ENCODE measurements around the gene CNTN2.

CNTN2 gene, protein sequence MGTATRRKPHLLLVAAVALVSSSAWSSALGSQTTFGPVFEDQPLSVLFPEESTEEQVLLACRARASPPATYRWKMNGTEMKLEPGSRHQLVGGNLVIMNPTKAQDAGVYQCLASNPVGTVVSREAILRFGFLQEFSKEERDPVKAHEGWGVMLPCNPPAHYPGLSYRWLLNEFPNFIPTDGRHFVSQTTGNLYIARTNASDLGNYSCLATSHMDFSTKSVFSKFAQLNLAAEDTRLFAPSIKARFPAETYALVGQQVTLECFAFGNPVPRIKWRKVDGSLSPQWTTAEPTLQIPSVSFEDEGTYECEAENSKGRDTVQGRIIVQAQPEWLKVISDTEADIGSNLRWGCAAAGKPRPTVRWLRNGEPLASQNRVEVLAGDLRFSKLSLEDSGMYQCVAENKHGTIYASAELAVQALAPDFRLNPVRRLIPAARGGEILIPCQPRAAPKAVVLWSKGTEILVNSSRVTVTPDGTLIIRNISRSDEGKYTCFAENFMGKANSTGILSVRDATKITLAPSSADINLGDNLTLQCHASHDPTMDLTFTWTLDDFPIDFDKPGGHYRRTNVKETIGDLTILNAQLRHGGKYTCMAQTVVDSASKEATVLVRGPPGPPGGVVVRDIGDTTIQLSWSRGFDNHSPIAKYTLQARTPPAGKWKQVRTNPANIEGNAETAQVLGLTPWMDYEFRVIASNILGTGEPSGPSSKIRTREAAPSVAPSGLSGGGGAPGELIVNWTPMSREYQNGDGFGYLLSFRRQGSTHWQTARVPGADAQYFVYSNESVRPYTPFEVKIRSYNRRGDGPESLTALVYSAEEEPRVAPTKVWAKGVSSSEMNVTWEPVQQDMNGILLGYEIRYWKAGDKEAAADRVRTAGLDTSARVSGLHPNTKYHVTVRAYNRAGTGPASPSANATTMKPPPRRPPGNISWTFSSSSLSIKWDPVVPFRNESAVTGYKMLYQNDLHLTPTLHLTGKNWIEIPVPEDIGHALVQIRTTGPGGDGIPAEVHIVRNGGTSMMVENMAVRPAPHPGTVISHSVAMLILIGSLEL

DNA sequence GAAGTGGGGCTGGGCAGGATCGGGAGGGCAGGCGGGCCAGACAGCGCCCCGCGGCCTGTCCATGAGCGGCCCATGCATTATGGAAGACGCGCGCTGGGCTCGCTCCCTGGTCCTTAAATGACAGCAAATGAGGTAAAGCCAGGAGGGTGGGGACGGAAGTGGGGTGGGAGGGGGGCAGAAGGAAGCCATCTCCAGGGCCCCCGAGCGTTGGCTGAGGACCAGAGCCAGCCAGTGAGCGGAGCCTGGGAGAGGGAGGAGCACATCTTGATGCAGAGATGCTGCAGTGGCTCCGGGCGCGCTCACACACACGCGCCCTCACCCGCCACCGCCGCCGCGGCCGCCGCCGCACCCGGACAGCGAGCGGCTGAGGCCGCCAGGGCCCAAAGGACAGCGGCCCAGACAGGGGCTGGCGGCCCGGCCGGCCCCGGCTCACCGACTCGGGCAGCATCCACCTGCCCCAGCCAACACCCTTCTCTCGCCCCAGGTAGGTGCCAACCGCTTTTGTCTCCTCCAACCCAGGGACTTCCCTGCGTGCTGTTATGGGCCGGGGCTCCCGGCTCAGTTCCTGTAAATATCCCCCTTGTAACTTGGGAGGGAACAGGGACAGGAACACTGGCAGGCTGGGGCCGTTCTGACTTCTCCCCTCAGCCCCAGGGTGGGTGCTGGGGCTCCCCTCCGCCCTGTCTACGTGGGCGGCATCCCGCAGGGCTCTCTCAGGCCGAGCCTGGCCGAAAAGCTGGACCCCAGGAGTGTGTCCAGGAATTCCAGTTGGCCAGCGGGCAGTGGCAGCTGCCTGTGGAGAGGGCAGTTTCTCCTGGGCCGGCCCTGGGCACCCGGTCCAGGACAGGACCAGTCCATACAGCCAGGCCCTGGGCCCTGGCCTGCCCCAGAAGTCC, at the start of gene CNTN2:
CNTN2 (plus strand) TSS at position 302 of the 896 bp plus-strand sequence. CDS start 9,974 bp downstream, outside the sequence.
- no peak for DNase-seq (ENCODE audit: low spot score)

DNA sequence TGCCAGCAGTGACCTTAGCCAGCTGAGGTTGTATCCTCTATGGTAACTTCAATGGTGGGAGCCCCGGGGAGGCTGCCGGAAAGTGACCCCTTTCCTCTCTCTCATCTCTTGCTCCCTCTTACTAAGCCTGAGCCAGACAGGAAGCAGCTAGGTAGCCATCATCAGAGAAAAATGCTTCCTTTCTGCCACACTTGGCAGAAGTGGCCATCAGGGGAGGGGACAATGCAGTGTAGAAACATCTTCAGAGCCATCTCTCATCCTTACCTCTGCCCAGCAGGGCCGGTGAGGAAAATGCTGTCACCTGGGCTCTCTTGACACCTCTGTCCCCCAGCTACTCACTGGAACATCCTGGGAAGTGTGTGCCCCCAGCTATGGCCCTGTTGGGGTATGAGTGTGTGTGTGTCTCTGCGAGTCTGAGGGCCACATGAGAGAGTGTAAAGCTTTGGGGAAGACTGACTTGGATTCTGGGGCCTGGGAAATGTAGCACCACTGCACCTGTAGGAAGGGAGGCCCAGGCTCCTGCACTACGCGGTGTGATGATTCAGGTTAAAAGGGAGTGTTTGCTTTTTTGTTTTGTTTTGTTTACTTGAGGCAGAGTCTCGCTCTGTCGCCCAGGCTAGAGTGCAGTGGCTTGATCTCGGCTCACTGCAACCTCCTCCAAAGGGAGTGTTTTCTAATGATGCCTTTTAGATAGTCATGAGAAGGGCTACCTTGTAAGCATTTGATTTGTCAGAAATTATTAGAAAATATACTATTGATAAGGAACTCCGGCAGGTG, 48.7 kb upstream of the CNTN2 start:
- DNase-seq (ENCODE audit: low spot score), result no peak

DNA sequence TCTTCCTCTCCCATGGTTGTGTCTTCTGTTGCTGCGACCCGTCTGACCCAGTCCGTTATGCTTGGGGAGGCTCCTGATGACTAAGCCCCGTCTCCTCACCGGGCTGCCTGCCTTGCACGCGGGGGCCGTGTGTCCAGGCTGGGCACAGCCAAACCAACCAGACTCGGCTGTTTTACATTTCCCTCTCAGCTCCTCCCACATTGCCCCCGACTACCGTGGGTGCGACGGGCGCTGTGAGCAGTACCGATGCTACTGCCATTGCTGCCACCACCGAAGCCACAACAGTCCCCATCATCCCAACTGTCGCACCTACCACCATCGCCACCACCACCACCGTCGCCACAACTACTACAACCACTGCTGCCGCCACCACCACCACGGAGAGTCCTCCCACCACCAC, 46.0 kb upstream of the CNTN2 start:
- no peak for DNase-seq (ENCODE audit: low spot score)

DNA sequence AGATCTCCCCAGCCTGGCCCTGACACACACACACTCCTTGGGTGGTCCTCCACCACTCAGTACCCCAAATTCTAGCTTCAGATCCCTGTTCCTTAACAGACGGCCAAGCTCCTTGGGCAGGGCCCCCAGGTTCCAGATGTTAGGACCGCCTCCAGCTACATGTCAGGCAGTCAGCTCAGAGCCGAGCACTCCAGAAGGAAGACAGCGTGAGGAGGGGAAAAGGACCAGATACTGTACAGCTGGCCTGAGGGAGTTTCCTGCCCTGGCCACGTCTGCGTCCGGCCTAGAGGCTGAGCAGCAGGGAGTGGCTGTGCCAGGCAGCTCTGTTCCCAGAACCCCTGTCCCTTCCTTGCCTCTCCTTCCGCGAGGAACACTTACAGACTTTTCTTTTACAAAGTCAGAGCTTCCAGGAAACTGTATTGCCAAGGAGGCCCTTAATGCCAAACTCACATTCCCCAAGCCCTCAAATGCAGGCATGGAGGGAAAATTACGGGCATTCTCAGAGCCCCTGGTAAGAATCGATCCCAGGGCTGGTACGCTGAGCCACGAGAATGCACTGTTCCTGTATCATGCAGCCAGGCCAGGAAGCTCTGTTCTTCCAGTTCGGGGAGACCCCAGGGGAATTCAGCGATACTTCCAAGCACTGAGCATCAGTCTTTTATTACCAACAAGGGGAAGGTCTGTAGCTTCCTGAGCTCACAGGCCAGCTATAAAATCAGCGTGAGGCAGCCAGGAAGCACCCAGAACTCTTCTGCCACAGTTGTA, 45.2 kb upstream of the CNTN2 start:
- no peak for DNase-seq (ENCODE audit: low spot score)

DNA sequence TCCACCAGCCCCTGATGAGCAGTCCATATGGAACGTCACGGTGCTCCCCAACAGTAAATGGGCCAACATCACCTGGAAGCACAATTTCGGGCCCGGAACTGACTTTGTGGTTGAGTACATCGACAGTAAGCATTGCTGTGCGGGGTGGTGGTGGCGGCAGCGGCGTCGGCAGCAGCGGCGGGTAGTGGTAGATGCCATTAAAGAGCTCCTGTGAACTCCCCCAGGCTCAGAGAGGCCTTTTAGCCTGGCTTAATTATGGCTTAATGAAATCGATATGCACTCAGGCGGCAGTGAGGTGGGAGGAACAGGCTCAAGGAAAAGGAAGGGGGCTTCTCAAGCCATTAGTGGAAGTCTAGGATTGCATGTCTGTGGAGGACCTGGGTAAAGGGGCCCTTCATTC, 41.9 kb upstream of the CNTN2 start:
- DNase-seq (ENCODE audit: low spot score), result no peak

DNA sequence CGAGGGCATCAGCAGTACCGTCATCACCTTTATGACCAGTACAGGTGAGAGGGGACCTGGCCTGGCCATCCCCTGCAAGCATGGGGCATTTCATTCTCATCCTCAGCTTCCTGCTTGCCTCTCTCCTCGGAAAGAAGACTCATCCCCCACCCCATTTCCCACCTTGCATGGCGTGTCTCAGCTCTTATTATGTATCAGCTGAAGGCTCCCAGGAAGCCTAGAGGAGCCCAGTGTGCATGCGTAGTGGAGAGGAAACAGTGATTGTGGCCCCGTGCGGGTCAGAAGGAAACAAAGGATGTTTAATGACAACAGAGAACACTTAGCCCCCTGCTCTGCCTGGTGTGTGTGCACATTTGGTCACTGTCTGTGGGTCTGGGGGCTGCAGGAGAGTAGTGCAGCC, 40.3 kb upstream of the CNTN2 start:
- no peak for DNase-seq (ENCODE audit: low spot score)

DNA sequence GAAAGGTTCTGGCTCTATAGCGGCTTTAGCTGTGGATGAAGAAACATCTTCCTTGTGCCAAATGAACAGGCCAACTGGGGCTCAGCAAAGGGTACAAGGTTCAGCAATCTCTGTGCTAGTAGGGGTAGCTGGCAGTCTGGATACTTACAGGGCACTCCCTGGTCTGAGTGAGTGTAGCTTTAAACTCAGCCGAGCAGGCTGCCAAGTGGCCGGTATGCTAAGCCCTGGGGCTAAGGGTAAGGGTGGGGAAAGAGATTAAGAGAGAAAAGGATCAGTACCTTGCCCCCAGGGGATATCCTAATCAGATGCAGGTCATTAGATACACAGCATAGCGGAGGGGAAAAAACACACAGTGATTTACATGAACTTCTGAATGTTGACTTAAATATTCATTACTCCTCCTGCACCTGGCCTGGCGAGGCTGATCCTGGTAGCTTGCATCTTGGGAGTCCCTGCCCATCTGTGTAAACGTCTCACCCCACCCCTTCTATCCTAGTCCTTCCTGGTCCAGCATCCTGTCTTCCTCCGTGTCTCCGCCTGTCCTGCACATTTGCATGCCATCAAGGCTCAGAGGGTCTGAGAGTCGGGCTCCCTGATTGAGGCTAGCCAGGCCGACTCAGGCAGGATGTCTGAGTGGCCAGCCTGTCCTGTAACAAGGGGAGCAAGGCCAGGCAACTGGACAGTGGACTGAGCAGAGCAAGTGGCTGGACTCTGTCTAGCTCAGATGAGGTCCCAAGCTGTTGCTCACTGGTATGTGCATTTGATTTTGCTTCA, 39.5 kb upstream of the CNTN2 start:
- DNase-seq (ENCODE audit: low spot score), result peak; percentile 87

DNA sequence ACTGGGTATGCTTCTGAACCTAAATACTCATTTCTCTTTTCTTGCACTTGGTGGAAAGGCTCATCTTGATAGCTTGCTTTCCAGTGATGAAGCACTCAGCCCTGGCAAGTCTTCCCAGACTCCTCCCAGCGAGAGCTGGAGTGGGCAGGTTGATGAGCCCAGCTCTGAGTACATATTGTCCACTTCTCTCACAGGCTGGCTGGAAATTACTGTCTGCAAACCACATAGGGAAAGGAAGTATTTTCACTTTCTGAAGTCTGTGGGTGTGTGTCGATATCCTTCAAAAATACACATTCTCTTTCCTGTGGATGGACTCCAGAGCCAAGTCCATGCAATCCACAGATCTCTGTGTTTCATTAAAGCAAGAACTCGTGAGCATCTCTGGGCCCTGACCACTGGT, 38.7 kb upstream of the CNTN2 start:
- DNase-seq (ENCODE audit: low spot score), result no peak

DNA sequence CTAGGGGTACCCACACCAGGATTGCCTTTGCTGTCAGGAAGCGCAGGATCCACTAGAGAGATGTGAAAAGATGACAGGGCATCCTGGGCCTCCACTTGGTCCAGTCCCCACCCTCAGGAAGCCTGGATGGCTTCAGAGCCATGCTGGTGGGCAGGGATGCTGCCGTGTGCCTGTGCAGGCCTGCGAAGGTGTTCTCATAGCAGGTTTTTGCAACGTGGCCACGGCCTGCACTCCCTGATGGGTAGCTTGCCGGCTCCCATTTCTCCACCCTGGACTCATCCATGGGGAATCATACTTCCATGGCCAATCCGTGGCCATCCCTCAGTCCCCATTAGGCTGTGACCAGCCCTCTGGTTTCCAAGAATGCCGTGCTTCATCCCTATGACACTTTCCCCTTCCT, 34.1 kb upstream of the CNTN2 start:
- no peak for DNase-seq (ENCODE audit: low spot score)

DNA sequence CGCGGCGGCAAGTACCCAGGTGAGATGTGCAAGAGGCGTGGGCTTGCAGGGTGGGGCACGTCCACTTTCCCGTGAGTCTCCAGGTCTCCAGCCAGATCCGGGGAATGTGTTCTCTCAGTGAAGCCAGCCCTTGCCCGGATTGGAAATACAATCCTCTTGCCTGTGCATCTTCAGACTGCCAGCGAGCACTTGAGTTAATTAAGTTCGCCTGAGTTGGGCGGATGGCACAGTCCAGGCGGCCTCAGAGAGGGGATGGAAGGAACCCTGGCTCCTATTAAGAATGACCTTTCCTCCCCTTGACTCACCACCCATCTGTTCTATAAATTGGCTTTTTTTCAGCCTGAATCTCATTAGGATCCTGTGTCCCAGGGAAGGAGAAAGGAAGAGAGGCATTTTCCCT, 33.3 kb upstream of the CNTN2 start:
- DNase-seq (ENCODE audit: low spot score), result no peak

DNA sequence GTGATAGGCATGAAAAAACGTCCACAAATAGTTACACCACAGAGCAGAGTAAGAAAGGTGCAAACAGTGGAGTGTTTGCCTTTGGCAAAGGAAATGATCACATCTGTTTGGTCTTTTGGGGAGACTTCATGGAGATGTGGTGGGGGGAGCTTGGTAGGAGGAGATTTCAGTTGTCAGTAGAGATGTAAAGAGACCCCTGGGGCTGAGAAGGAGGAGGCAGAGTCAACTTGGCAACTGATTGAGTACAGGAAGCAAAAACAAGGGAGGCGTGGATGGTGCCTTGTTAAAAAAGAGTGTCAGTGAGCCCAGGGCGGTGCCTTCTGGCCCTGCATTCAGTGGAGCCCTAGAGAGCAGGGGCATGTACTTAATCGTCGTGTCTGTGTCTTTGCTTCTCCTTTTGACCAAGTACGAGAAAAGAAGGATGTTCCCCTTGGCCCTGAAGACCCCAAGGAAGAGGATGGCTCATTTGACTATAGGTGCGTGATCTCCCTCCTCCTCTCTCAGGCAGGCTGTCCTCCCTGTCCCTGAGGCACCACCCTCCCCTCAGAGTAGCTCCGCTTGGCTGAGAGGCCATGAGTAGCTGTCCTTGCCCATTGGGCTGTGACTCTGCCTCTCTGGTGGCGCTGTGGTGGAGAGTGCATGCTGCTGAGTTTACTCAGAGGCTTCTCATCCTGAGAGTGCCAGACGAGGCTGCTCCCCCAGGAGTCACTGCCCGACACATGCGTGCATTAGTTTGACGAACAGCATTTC, 30.4 kb upstream of the CNTN2 start:
- DNase-seq (ENCODE audit: low spot score), result no peak

DNA sequence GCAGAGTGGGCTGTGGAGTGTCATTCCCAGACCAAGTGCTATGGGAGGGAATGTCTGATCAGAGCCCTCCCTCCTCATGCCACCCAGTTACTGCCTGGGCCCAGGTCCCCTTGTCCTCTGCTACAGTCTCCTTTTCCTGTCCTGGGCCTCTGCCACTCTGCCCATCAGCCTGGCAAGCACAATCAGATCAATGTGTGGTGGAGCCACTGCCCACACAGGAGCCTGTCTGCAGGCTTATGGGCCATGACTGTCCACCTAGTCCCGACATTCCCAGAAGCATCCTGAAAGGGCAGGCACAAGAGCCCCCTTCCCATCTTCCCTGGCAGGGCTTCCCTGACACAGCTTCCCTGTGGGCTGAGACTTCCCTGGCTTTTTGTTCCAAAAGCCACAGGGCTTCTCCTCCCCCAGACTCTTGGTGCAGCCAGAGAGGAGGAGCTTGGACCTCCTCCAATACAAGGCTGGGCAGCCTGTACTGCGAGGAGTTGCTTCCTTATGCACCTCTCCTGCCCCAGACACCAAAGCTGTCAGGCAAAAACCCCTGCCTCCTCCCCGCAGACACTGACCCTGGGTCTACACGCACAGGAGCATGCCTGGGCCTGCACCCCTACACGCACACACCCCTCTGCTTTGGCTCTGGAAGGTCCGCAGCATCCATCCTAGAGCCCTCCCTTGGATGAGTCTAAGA, 29.2 kb upstream of the CNTN2 start:
- peak; percentile 74 for DNase-seq (ENCODE audit: low spot score)

DNA sequence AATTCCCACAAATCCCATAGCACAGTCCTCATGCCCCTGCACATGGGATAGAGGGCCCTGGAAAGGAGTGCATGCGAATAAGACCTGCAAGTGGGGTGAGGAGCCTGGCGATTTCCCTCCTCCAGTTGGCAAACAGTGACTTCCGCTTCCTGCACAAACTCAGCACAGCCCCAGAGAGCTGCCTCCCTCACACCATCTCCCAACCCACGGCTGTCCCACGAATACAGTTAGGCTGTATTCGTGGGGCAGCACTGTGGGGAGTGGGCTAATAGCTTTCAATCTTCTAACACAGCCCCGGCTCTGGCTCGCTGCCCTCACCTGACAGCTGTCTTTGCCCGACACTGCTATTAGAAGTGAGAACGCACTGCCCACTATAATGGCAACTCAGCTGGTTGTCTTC, 28.2 kb upstream of the CNTN2 start:
- no peak for DNase-seq (ENCODE audit: low spot score)

DNA sequence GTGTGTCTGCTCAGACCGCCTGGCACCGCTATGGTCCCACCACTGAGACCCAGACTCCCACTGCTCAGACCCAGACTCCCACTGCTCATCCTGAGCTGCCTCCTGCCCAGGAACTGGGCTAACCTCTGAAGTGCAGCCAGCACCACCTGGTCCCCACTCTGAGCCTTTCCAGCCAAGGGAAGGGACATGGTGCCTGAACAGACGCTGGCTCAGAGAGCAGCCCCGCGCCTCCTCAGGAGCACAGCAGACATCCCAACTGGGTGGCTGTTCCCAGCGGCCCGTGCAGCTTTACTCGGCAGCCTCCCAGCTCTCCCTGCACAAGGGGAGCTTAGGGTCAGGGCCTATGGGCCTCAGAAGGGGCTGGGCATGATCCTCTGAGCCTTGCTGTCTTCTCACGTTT, 27.8 kb upstream of the CNTN2 start:
- no peak for DNase-seq (ENCODE audit: low spot score)

DNA sequence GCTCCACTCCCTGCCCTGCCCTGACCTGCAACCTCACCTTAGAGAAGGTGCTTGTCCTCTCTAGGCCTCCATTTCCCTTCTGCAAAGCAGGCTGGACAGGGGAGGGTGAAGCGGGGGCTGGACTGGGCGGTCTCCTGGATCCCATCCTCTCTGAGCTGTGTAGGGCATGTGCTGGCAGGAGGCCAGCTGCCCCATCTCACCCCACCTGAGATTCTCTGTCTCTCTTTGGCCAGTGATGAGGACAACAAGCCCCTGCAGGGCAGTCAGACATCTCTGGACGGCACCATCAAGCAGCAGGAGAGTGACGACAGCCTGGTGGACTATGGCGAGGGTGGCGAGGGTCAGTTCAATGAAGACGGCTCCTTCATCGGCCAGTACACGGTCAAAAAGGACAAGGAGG, 26.9 kb upstream of the CNTN2 start:
- no peak for DNase-seq (ENCODE audit: low spot score)

DNA sequence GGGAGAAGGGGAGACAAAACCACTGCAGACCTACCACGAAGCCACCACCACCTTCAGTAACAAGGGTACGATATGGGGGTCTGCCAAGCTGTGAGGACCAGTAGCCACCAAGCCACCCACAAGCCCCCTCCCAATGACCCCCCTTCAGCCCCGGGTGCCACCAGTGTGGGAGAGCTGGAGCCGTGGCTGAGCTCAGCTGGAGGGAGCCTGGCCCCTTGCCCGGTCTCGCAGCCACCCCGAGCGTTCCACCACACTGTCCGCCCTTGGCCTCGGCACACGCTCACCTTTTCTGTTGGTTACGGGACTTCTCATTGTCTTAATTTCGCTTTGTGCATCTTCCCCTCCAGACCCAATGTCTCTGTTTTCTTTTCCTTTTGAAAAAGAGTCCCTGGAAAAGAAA, 26.4 kb upstream of the CNTN2 start:
- DNase-seq (ENCODE audit: low spot score), result no peak

DNA sequence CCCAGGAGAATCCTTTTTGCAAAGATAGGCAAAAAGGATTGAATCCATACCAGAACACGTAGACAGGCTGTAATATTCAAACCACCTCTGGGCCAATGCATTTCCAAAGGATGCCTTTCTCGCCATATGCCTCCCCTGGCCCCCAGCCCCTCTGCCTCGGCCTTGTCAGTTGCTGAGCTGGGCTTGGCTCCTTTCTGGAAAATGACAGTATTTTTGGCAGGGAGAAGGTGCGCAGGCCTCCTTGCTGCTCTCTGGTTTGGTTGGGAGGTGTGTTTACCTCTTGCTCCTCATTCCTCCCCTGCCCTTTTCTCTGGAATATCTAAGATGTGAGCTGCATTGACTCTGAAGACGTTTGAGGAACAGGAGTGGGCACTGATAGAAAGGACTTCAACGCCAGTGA, 26.0 kb upstream of the CNTN2 start:
- no peak for DNase-seq (ENCODE audit: low spot score)

DNA sequence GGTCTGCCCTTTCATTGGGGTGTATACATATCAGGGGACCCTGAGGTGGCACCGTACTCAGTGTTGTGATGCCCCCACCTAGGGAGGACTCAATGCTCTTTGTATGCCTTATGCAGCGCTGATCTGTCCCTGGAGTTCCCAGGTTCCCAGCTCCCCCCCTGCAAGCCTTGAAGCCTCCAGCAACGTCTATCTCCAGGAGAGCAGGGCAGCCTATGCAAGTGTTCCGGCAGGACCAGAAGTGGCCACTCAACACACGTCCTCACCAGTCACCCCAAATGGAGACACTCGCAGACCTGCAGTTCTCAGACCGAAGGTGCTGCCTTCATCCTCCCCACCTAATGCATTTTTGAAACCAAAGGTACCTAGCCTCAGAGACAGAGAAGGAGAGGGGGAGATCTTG, 25.2 kb upstream of the CNTN2 start:
- no peak for DNase-seq (ENCODE audit: low spot score)
